ENCODE data around the gene MAEA. TPM values are rescaled to one million over a fixed set of nuclear protein-coding genes. Genes with fewer than 3 reads are reported as not detected.
A peak's percentile ranks its signal among the peaks of the same experiment; 100 is the strongest.

The MAEA gene
- total and polyA plus RNA-seq, 9 of the 15 experiments (the other 6 are each of a cell fraction or from before 2014, with no cell fraction given), result 2.1 to 86.5 (median 45.0) TPM

- POLR2A ChIA-PET, result interaction anchor here (0.6 kb wide), 1 partner anchor 88 kb away, joined by 3 read pairs; no protein-coding TSS in a partner anchor
These were observed 20.5 kb upstream of the MAEA start for GRCh38 chr4:1269209-1269608.

DNA sequence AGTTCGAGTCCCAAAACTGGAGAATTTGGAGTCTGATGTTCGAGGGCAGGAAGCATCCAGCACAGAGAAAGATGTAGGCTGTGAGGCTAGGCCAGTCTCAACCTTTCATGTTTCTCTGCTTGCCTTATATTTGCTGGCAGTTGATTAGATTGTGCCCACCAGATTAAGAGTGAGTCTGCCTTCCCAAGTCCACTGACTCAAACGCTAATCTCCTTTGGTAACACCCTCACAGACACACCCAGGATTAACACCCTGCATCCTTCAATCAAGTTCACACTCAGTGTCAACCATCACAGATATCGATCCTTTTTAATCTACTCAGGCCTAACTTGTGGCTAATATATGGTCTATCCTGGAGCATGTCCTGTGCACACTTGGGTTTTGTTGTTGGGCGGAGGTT is 18.0 kb upstream of the MAEA start:
- in situ Hi-C loops (cut with MboI) (no loop called here), intact Hi-C loops (cut with micrococcal nuclease) (no loop called here)
- ATAC-seq (no peak), FAIRE-seq (no peak), DNase-seq (ENCODE audit: extremely low read depth in 1 of 4, low spot score in 3 of 4) (no peak)
- peaks cover 9% of the 10 kb centered on the region; the same call in 1 of the 2 replicates for H3K9me3 ChIP-seq (replicated peaks; ENCODE audit: control insufficient read depth, insufficient read depth, low read depth, low read length)
- H3K79me2 ChIP-seq (ENCODE audit: control insufficient read depth, insufficient read depth, low read length), result no peaks in the 10 kb centered on the region
- no peak overlapping the region for H3K9ac ChIP-seq (ENCODE audit: insufficient read depth in 1 of 2, low read depth in 2 of 2, low read length in 2 of 2)
- H3K4me1 ChIP-seq (replicated peaks in 1 of 2; ENCODE audit: control insufficient read depth in 2 of 2, insufficient read depth in 2 of 2, low read length in 2 of 2), result no peaks in the 10 kb centered on the region
- 3% methylated on average over 5 of the region's 5 CpGs for WGBS (ENCODE audit: insufficient coverage, low coverage, missing lambda C conversion rate)
- H3K9me1 ChIP-seq (ENCODE audit: control insufficient read depth, insufficient read depth, low read length), result no peaks in the 10 kb centered on the region
- no TSS peak for BruUV-seq (replicated peaks)
- H3K36me3 ChIP-seq (ENCODE audit: control insufficient read depth, insufficient read depth, low read length), result no peaks in the 10 kb centered on the region
- no peak overlapping the region for H2AFZ ChIP-seq (ENCODE audit: low read depth, low read length)
- peaks cover 4 to 5% of the 10 kb centered on the region in 2 experiments; a peak in 4 of 5 replicates for H3K27me3 ChIP-seq (ENCODE audit: control insufficient read depth in 2 of 2, insufficient read depth in 2 of 2, low read length in 2 of 2)
- no peaks in the 10 kb centered on the region for H4K20me1 ChIP-seq (replicated peaks; ENCODE audit: control insufficient read depth, insufficient read depth, low read length)
- no peak overlapping the region for H3K4me2 ChIP-seq (ENCODE audit: insufficient read depth, low read length)
- H3K4me3 ChIP-seq, result no peak overlapping the region
- CTCF ChIA-PET (ENCODE audit: low intra/inter-chr PET ratio), result no interaction called here
- no peak overlapping the region for H3K27ac ChIP-seq (ENCODE audit: extremely low read depth, low read depth, low read length)
- POLR2A ChIA-PET, result no interaction called here
- TF ChIP-seq ZNF583 (CRISPR knock-in tag; IDR thresholded peaks at IDR 0.05) (no peak), FOXP1 (CRISPR knock-in tag; IDR thresholded peaks at IDR 0.05) (no peak), TEAD4 (IDR thresholded peaks at IDR 0.05; ENCODE audit: low read length) (no peak), TEAD4 (CRISPR knock-in tag; IDR thresholded peaks at IDR 0.05; ENCODE audit: borderline replicate concordance) (no peak), PHTF2 (CRISPR knock-in tag; IDR thresholded peaks at IDR 0.05) (no peak), KLF1 (tag; IDR thresholded peaks at IDR 0.05) (no peak), MYBL2 (IDR thresholded peaks at IDR 0.05; ENCODE audit: low read depth) (no peak), MYBL2 (CRISPR knock-in tag; IDR thresholded peaks at IDR 0.05; ENCODE audit: borderline replicate concordance) (no peak), FOXK1 (CRISPR knock-in tag; IDR thresholded peaks at IDR 0.05; ENCODE audit: borderline replicate concordance) (no peak), FOXM1 (IDR thresholded peaks at IDR 0.05; ENCODE audit: low read depth) (no peak), FOXM1 (CRISPR knock-in tag; IDR thresholded peaks at IDR 0.05; ENCODE audit: low read depth) (no peak), THAP7 (CRISPR knock-in tag; IDR thresholded peaks at IDR 0.05) (no peak), RFX7 (CRISPR knock-in tag; IDR thresholded peaks at IDR 0.05) (no peak), TGIF2 (CRISPR knock-in tag; IDR thresholded peaks at IDR 0.05) (no peak)
- TF ChIP-seq, protein P1, sequence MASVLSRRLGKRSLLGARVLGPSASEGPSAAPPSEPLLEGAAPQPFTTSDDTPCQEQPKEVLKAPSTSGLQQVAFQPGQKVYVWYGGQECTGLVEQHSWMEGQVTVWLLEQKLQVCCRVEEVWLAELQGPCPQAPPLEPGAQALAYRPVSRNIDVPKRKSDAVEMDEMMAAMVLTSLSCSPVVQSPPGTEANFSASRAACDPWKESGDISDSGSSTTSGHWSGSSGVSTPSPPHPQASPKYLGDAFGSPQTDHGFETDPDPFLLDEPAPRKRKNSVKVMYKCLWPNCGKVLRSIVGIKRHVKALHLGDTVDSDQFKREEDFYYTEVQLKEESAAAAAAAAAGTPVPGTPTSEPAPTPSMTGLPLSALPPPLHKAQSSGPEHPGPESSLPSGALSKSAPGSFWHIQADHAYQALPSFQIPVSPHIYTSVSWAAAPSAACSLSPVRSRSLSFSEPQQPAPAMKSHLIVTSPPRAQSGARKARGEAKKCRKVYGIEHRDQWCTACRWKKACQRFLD (CRISPR knock-in tag; IDR thresholded peaks at IDR 0.05), result no peak

More at GRCh38 chr4:1269209-1269608, 20.5 kb upstream of the MAEA start:
- Histone ChIP-seq H3K4me2 (ENCODE audit: insufficient read depth, low read length) (no peak overlapping the region), H2AFZ (ENCODE audit: low read depth, low read length) (no peak overlapping the region), H3K36me3 (ENCODE audit: control insufficient read depth, insufficient read depth, low read length) (no peaks in the 10 kb centered on the region), H3K27me3 (ENCODE audit: control insufficient read depth in 2 of 2, insufficient read depth in 2 of 2, low read length in 2 of 2) (no peaks in the 10 kb centered on the region; a peak in 2 of 5 replicates), H3K27ac (ENCODE audit: extremely low read depth, low read depth, low read length) (no peak overlapping the region), H3K9me1 (ENCODE audit: control insufficient read depth, insufficient read depth, low read length) (no peaks in the 10 kb centered on the region), H3K9ac (ENCODE audit: insufficient read depth in 1 of 2, low read depth in 2 of 2, low read length in 2 of 2) (no peak overlapping the region), H3K4me3 (no peak overlapping the region), H3K4me1 (replicated peaks in 1 of 2; ENCODE audit: control insufficient read depth in 2 of 2, insufficient read depth in 2 of 2, low read length in 2 of 2) (no peaks in the 10 kb centered on the region), H3K79me2 (ENCODE audit: control insufficient read depth, insufficient read depth, low read length) (no peaks in the 10 kb centered on the region), H4K20me1 (replicated peaks; ENCODE audit: control insufficient read depth, insufficient read depth, low read length) (no peaks in the 10 kb centered on the region), H3K9me3 (replicated peaks; ENCODE audit: control insufficient read depth, insufficient read depth, low read depth, low read length) (peaks cover 9% of the 10 kb centered on the region; the same call in 1 of the 2 replicates)
- ATAC-seq (no peak), FAIRE-seq (no peak), DNase-seq (ENCODE audit: extremely low read depth in 1 of 4, low spot score in 3 of 4) (no peak)
- TF ChIP-seq CBX3 (IDR thresholded peaks at IDR 0.05; ENCODE audit: borderline replicate concordance in 1 of 2, low read length in 2 of 2) (0 out of 3 replicates have a peak, but pooled peaks of 1 of the 2 experiments have one; percentile 24), ZNF324 (CRISPR knock-in tag; IDR thresholded peaks at IDR 0.05) (peak; percentile 96), CTBP1 (IDR thresholded peaks at IDR 0.05; ENCODE audit: borderline replicate concordance) (no peak)
- intact Hi-C loops (cut with micrococcal nuclease), result loop anchor here (1.0 kb wide), 1 partner anchor 139 kb away; no protein-coding TSS in a partner anchor
- in situ Hi-C loops (cut with MboI), result no loop called here
- CTCF ChIA-PET (ENCODE audit: low intra/inter-chr PET ratio), result interaction anchor here (0.7 to 2.6 kb wide), 2 partner anchors 19 to 139 kb away, joined by 3 to 8 read pairs; no protein-coding TSS in a partner anchor
- no TSS peak for BruUV-seq (replicated peaks)
